22Rv1 (cell line): Measurements from ENCODE around the gene TRIM63.

Experiments used
- ZFX ChIP-seq: fragments of 450-650 bp; IDR thresholded peaks from 2 replicates; pipeline ENCODE4 v1.6.1; 2017; ENCODE audit warnings: antibody characterized with exemption, borderline replicate concordance
- TF ChIP-seq, protein P1 (sequence below): fragments of 450-650 bp; IDR thresholded peaks from 2 replicates; pipeline ENCODE4 v1.5.1; 2017; ENCODE audit warnings: mild to moderate bottlenecking

DNA sequence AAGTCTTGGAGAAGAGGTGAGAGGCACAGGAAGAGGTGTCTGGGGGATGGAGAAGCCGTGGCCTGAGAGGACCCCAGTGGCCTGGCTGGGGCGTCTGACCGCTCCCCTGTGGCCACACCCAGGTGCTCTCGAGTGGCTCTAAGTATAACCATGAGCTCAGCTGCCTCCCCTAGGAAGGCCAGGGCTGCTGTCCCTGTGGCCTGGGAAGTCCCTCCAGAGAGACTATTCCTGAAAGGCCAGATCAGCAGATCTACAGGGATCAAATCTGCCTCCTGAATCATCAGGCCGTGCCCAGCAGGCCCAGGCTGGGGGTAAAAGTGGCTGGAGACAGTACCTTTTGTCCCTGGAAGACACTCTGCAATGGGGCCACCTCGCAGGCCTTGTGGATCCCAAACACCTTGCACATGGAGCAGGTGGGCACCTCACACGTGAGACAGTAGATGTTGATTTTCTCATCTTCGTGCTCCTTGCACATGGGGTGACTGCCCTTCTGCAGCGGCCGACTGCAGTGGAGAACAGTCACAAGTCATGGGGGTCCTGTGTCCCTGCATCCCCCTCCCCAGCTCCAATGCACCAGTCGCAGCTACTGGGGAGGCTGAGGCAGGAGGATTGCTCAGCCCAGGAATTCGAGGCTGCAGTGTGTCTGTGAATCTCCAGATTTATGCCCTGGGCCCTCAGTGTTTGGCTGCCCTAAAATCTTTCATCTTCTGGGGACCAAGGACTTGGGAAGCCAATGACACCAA, 6.4 kb downstream of the TRIM63 start:
- TF ChIP-seq, protein P1, sequence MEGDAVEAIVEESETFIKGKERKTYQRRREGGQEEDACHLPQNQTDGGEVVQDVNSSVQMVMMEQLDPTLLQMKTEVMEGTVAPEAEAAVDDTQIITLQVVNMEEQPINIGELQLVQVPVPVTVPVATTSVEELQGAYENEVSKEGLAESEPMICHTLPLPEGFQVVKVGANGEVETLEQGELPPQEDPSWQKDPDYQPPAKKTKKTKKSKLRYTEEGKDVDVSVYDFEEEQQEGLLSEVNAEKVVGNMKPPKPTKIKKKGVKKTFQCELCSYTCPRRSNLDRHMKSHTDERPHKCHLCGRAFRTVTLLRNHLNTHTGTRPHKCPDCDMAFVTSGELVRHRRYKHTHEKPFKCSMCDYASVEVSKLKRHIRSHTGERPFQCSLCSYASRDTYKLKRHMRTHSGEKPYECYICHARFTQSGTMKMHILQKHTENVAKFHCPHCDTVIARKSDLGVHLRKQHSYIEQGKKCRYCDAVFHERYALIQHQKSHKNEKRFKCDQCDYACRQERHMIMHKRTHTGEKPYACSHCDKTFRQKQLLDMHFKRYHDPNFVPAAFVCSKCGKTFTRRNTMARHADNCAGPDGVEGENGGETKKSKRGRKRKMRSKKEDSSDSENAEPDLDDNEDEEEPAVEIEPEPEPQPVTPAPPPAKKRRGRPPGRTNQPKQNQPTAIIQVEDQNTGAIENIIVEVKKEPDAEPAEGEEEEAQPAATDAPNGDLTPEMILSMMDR, result no peak
- no peak for TF ChIP-seq ZFX
